HG03354 (cell line): ENCODE data around the gene HOXD13.

Source experiments
- ATAC-seq: cut with Tn5 transposase; IDR thresholded peaks from one replicate; pipeline ENCODE4 v1.9.1; 2021; ENCODE audit warnings: mild to moderate bottlenecking; ENCODE audit not compliant: unreplicated experiment, poor library complexity, severe bottlenecking

HOXD13 gene

GRCh38 chr2:176080540-176081375 is 11.8 kb upstream of the HOXD13 start:
- no peak for ATAC-seq

- no peak for ATAC-seq
These were observed 11.1 kb upstream of the HOXD13 start for GRCh38 chr2:176081376-176081836.

- no peak for ATAC-seq
These were observed 10.5 kb upstream of the HOXD13 start for GRCh38 chr2:176081837-176082524.

- ATAC-seq, result no peak
These were observed 10.0 kb upstream of the HOXD13 start for GRCh38 chr2:176082525-176082823.

- no peak for ATAC-seq
These were observed 9.4 kb upstream of the HOXD13 start for GRCh38 chr2:176082824-176083751.

GRCh38 chr2:176083796-176084261 is 8.7 kb upstream of the HOXD13 start, which contains the start of gene EVX2:
EVX2 (minus strand) TSS chr2:176083962; CDS start chr2:176083776, 186 bp downstream.
- no peak for ATAC-seq

GRCh38 chr2:176084611-176085119 is 7.9 kb upstream of the HOXD13 start:
- ATAC-seq, result no peak

GRCh38 chr2:176085120-176085788 is 7.3 kb upstream of the HOXD13 start:
- no peak for ATAC-seq

GRCh38 chr2:176085861-176086771 is 6.4 kb upstream of the HOXD13 start:
- no peak for ATAC-seq

GRCh38 chr2:176087330-176088047 is 5.0 kb upstream of the HOXD13 start:
- no peak for ATAC-seq

GRCh38 chr2:176088048-176088936 is 4.2 kb upstream of the HOXD13 start:
- ATAC-seq, result no peak

GRCh38 chr2:176088937-176089842 is 3.3 kb upstream of the HOXD13 start:
- ATAC-seq, result no peak

GRCh38 chr2:176089843-176090395 is 2.6 kb upstream of the HOXD13 start:
- ATAC-seq, result no peak

- no peak for ATAC-seq
These were observed 1.7 kb upstream of the HOXD13 start for GRCh38 chr2:176090862-176091261.
